NT2/D1 (cell line): ENCODE data around the gene TMEM132D.

Source experiments
- SUZ12 ChIP-seq: IDR thresholded peaks from 2 replicates; pipeline ENCODE4 v1.6.1; 2011; ENCODE audit not compliant: insufficient read length, insufficient read depth; ENCODE audit errors: extremely low read depth
- YY1 ChIP-seq: IDR thresholded peaks from 2 replicates; pipeline ENCODE4 v1.6.1; 2011; ENCODE audit not compliant: insufficient read length, insufficient read depth

DNA sequence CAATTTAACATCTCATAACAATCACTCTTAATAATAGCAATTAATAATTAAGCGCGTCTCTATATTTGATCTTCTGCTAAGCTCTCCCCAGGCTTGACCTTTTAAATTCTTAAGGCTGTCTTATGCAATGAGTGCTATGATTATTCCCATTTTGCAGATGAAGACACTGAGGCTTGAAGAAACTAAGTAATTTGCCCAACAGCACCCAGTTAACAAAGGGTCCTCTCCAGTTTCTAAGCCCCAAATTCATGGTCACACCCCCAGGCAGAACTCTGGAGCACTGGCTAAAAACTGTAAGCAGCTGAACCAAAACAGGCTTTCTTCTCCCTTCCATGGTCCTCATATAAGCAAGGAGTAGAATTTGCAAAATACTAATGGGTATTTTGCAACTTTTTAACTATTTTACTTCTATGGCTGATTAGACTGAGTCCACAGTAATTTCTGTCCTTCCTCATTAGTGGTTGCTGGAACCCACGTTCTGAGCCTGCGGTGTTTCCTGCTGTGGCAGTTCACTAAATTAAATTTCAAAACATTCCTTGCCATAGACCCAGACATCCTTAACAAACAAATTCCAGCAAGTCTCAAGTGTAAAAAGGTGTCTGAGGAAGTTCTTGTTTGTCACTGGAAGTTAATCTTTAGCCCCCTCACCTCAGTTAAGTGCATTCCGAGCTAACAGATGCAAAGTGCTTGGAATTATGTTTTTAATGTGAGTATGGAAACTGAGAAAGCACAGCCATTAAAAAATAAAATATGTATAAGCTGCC lies 76.5 kb downstream of the TMEM132D start:
- no peak for TF ChIP-seq SUZ12
- TF ChIP-seq YY1: no peak
